RWPE1 (cell line): Measurements from ENCODE around the gene OR6C68.

ENCODE experiments used
- CTCF ChIA-PET: fragments of 350-600 bp; sonication (Branson Sonifier 250); formaldehyde crosslinking; extraction: SDS; loops from one replicate; lab custom pipeline; 2021; lab: Yijun Ruan, JAX
- POLR2A ChIA-PET: fragments of 400-600 bp; formaldehyde crosslinking; extraction: SDS; loops from one replicate; lab custom pipeline; 2020; ENCODE audit warnings: antibody characterized with exemption; ENCODE audit not compliant: low non-redundant PET; lab: Yijun Ruan, JAX
- DNase-seq: peaks from one replicate; pipeline ENCODE4 v3.0.0; 2012; ENCODE audit warnings: low spot score
- H3K27ac ChIP-seq: fragments of 450-650 bp; 2 replicates; pipeline ENCODE4 v1.5.1; 2017
- CTCF ChIP-seq: fragments of 450-650 bp; conservative IDR thresholded peaks from 2 replicates; pipeline ENCODE4 v1.5.1; 2017; ENCODE audit warnings: low read depth, mild to moderate bottlenecking

Gene OR6C68

GRCh38 chr12:55499810-55500252 is 7.7 kb downstream of the OR6C68 start:
- ChIA-PET POLR2A (no interaction called here), CTCF (no interaction called here)
- TF ChIP-seq CTCF, result no peak
- H3K27ac ChIP-seq, result no peak overlapping the region
- DNase-seq, result no peak

- DNase-seq, result no peak
- POLR2A ChIA-PET, result no interaction called here
- CTCF ChIA-PET, result no interaction called here
- TF ChIP-seq CTCF, result no peak
- H3K27ac ChIP-seq, result no peak overlapping the region
Observed at GRCh38 chr12:55501601-55502000, 9.4 kb downstream of the OR6C68 start.

GRCh38 chr12:55515696-55516095 is 23.5 kb downstream of the OR6C68 start:
- no peak overlapping the region for H3K27ac ChIP-seq
- ChIA-PET POLR2A (no interaction called here), CTCF (no interaction called here)
- DNase-seq, result no peak
- TF ChIP-seq CTCF, result no peak

- CTCF ChIA-PET, result no interaction called here
- no peak for TF ChIP-seq CTCF
- H3K27ac ChIP-seq, result no peak overlapping the region
- POLR2A ChIA-PET, result no interaction called here
- no peak for DNase-seq
Observed at GRCh38 chr12:55516391-55516790, 24.2 kb downstream of the OR6C68 start.
